Panc1 (cell line): ENCODE results near the gene DDX17.

ENCODE experiments used
- CTCF ChIP-seq: fragments of 450-650 bp; IDR thresholded peaks from 2 replicates; pipeline ENCODE4 v1.5.1; 2017; ENCODE audit warnings: mild to moderate bottlenecking
- POLR2AphosphoS5 ChIP-seq: IDR thresholded peaks from 2 replicates; pipeline ENCODE4 v1.6.1; 2012; ENCODE audit warnings: mild to moderate bottlenecking, low read depth, low read length, moderate library complexity
- REST ChIP-seq, 2 experiments: IDR thresholded peaks; 2 replicates each; pipeline ENCODE4 v1.6.1; 2011 to 2012; ENCODE audit warnings: low read depth in 2 of 2, control low read depth in 1 of 2, low read length in 1 of 2, mild to moderate bottlenecking in 1 of 2, moderate library complexity in 1 of 2; ENCODE audit not compliant: insufficient read depth in 1 of 2
- SIN3A ChIP-seq: IDR thresholded peaks from 2 replicates; pipeline ENCODE4 v1.6.1; 2012; ENCODE audit warnings: low read depth, mild to moderate bottlenecking, low read length, moderate library complexity, borderline replicate concordance; ENCODE audit not compliant: insufficient read depth
- TCF7L2 ChIP-seq: IDR thresholded peaks from 2 replicates; pipeline ENCODE4 v1.6.1; 2011; ENCODE audit warnings: mild to moderate bottlenecking, low read depth, low read length, inconsistent platforms

- no peak for TF ChIP-seq CTCF
- TF ChIP-seq POLR2AphosphoS5: no peak
- no peak for TF ChIP-seq REST (IDR thresholded peaks at IDR 0.05; ENCODE audit: insufficient read depth in 1 of 2, low read depth in 2 of 2, low read length in 1 of 2)
- no peak for TF ChIP-seq SIN3A
- TF ChIP-seq TCF7L2: no peak
These were observed 62.2 kb downstream of the DDX17 start for GRCh38 chr22:38443628-38444521.
